ENCODE results near the gene ZXDC. TPM values are rescaled to one million over a fixed set of nuclear protein-coding genes. Genes with fewer than 3 reads are reported as not detected.

ZXDC gene
- total RNA-seq, 6 experiments from 2014 or later: 11.7 to 14.2 (median 13.5) TPM

DNA sequence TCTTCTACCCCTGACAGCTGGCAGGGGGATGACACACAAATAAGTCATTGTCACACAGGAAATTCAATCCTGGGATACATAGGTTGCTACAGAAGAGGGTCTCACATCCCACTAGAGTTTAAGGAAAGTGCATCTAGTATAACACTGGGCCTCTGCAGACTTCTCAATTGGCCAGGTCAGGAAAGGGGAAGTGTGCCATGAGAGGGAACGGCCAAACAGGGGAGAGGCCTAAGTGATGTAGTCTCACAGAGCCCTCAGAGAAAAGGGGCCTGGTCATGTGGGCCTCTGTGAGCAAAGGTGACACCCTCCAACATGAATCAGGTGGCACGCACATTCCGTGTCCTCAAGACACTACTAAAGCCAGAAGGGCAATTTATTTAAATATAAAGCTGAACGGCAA, 11.2 kb downstream of the ZXDC start:
- H3K36me3 Mint-ChIP-seq (ENCODE audit: low read depth): peaks cover 31% of the 10 kb centered on the region
- TF ChIP-seq, protein P1, sequence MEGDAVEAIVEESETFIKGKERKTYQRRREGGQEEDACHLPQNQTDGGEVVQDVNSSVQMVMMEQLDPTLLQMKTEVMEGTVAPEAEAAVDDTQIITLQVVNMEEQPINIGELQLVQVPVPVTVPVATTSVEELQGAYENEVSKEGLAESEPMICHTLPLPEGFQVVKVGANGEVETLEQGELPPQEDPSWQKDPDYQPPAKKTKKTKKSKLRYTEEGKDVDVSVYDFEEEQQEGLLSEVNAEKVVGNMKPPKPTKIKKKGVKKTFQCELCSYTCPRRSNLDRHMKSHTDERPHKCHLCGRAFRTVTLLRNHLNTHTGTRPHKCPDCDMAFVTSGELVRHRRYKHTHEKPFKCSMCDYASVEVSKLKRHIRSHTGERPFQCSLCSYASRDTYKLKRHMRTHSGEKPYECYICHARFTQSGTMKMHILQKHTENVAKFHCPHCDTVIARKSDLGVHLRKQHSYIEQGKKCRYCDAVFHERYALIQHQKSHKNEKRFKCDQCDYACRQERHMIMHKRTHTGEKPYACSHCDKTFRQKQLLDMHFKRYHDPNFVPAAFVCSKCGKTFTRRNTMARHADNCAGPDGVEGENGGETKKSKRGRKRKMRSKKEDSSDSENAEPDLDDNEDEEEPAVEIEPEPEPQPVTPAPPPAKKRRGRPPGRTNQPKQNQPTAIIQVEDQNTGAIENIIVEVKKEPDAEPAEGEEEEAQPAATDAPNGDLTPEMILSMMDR (IDR thresholded peaks at IDR 0.05): no peak
- H3K27me3 Mint-ChIP-seq (ENCODE audit: insufficient read depth): no peaks in the 10 kb centered on the region
- H3K4me1 Mint-ChIP-seq (ENCODE audit: low read depth): no peaks in the 10 kb centered on the region
- H3K4me3 Mint-ChIP-seq: no peak overlapping the region
- DNase-seq: no peak
- no peaks in the 10 kb centered on the region for H3K9me3 Mint-ChIP-seq
- no peak overlapping the region for H3K27ac Mint-ChIP-seq

DNA sequence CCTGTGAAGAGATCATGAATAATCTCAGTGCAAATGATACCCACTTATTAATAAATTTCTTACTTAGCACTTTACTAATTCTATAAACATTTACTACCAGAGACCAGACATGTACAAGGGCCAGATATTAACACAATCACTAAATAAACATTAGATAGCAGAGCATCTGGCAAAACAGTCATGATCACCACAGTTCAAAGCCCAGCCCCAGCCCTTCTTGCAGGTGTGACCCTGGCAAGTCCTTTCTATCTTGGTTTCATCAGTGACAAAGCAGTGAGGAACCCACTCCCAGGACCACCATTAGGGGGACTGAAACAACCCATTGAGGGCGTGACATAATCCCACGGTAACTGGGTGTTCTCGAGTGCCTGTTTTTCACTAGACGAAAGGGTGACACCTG, 11.6 kb downstream of the ZXDC start:
- no peaks in the 10 kb centered on the region for H3K9me3 Mint-ChIP-seq
- TF ChIP-seq, protein P1 (IDR thresholded peaks at IDR 0.05): no peak
- no peak overlapping the region for H3K27ac Mint-ChIP-seq
- no peaks in the 10 kb centered on the region for H3K27me3 Mint-ChIP-seq (ENCODE audit: insufficient read depth)
- no peaks in the 10 kb centered on the region for H3K4me1 Mint-ChIP-seq (ENCODE audit: low read depth)
- no peak for DNase-seq
- H3K4me3 Mint-ChIP-seq: no peak overlapping the region
- H3K36me3 Mint-ChIP-seq (ENCODE audit: low read depth): peaks cover 27% of the 10 kb centered on the region

DNA sequence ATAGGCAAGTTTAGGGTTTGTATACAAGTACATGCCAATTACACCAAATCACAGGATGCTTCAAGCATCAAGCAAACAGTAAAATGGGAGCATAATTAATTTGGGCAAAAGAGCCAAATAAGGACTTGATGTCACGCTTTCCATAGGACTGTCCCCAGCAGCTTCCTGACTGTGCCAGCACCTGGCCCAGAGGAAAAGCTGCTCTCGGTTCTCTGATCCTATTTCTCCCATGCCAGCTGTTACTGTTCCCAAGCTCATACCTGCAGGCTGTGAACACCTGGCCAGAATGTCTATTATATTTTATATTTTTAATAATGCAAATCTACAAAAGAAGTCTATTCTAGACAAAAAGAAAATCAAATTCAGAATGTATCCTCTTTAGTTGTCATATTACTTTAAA, 12.2 kb downstream of the ZXDC start:
- TF ChIP-seq, protein P1 (IDR thresholded peaks at IDR 0.05): no peak
- DNase-seq: no peak
- Mint-ChIP-seq H3K27ac (no peak overlapping the region), H3K27me3 (ENCODE audit: insufficient read depth) (no peaks in the 10 kb centered on the region), H3K9me3 (no peaks in the 10 kb centered on the region), H3K36me3 (ENCODE audit: low read depth) (peaks cover 24% of the 10 kb centered on the region), H3K4me3 (no peak overlapping the region), H3K4me1 (ENCODE audit: low read depth) (no peaks in the 10 kb centered on the region)

DNA sequence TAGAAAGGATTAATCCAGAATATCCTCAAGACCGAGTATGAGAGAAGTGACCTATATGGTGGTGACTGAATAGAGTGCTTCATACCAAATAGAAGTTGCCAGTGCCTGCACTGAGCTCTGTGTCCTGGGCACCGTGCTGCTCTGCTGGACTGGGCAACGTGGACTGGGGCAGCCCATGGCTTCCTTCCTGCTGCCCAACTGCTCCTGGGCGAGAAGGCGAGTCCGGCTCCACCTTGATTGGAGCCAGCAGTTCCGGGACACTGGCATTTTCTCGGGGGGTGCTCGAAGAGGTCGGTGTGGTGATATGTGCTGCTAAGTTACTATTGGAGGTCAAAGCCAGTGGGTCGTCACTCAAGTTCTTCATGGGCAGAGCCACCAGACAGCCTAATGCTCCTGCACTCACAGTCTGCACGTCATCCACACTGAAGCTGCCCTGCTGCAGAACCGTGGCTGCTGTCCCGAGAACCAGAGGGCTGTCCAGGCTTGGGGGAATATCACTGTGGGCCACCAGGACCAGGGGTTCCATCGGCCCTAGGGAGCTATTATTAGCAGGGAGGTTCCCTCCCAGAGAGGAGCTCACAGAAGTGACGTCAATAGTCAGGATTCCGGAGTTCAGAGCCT, 14.1 kb downstream of the ZXDC start:
- TF ChIP-seq, protein P1 (IDR thresholded peaks at IDR 0.05): no peak
- no peaks in the 10 kb centered on the region for H3K4me1 Mint-ChIP-seq (ENCODE audit: low read depth)
- no peaks in the 10 kb centered on the region for H3K27me3 Mint-ChIP-seq (ENCODE audit: insufficient read depth)
- no peak overlapping the region for H3K27ac Mint-ChIP-seq
- no peaks in the 10 kb centered on the region for H3K9me3 Mint-ChIP-seq
- H3K4me3 Mint-ChIP-seq: no peak overlapping the region
- no peak for DNase-seq
- peaks cover 24% of the 10 kb centered on the region for H3K36me3 Mint-ChIP-seq (ENCODE audit: low read depth)

DNA sequence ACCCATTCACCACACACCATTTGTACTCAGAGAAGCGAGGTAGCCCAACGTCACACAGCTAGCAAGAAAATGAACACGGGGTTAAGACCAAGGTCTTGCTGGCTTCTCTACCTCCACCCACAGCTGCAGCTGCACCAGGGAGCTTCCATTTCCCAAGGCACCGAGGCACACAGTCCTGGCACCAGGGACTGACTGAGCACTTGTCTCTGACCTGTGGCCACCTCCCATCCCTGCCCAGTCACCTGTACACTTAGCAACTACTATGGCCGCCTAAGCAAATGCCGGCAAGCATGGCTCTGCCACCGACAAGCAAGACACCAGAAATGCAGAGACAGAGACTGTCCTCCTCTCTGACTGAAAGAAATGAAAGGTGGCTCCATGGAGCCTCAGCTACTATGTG, 15.3 kb downstream of the ZXDC start:
- peaks cover 24% of the 10 kb centered on the region for H3K36me3 Mint-ChIP-seq (ENCODE audit: low read depth)
- DNase-seq: no peak
- TF ChIP-seq, protein P1 (IDR thresholded peaks at IDR 0.05): no peak
- no peaks in the 10 kb centered on the region for H3K4me1 Mint-ChIP-seq (ENCODE audit: low read depth)
- no peaks in the 10 kb centered on the region for H3K9me3 Mint-ChIP-seq
- no peak overlapping the region for H3K27ac Mint-ChIP-seq
- no peak overlapping the region for H3K4me3 Mint-ChIP-seq
- H3K27me3 Mint-ChIP-seq (ENCODE audit: insufficient read depth): no peaks in the 10 kb centered on the region

DNA sequence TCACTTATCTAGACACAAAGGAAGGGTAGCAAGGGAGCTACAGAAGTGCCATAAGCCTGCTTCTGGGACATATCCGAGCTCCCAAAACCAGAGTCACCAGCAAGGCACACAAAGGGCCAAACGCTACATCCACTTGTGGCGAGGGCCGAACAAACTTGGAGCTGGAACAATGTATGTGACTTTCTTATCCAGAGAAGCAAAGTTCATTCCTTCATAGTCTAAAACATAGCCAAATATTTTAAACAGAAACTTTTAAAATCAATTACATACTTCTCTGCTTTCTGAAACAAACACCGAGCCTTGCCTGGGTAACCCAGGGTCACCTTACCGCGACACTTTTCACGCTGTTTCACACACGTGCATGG, 15.9 kb downstream of the ZXDC start:
- Mint-ChIP-seq H3K4me3 (no peak overlapping the region), H3K9me3 (no peaks in the 10 kb centered on the region), H3K27ac (no peak overlapping the region), H3K27me3 (ENCODE audit: insufficient read depth) (no peaks in the 10 kb centered on the region), H3K36me3 (ENCODE audit: low read depth) (peaks cover 27% of the 10 kb centered on the region), H3K4me1 (ENCODE audit: low read depth) (no peaks in the 10 kb centered on the region)
- TF ChIP-seq, protein P1 (IDR thresholded peaks at IDR 0.05): no peak
- no peak for DNase-seq
